Ramos (cell line): ENCODE measurements around the gene TMEM182.

ENCODE experiments used
- in situ Hi-C: fragments of 300-500 bp; cut with MboI; formaldehyde crosslinking; loops from one replicate; pipeline ENCODE4 v1.14.3; 2022; ENCODE audit warnings: low sequenced_read_pairs; ENCODE audit not compliant: unreplicated experiment

Gene TMEM182

GRCh38 chr2:102797486-102797885, 35.7 kb downstream of the TMEM182 start:
- in situ Hi-C loops, result no loop called here

- in situ Hi-C loops, result no loop called here
These were observed 36.4 kb downstream of the TMEM182 start for GRCh38 chr2:102798181-102798580.

GRCh38 chr2:102801098-102801718, 39.4 kb downstream of the TMEM182 start:
- in situ Hi-C loops, result no loop called here

- in situ Hi-C loops, result no loop called here
These were observed 40.2 kb downstream of the TMEM182 start for GRCh38 chr2:102801858-102802699.

GRCh38 chr2:102803041-102803896, 41.4 kb downstream of the TMEM182 start:
- in situ Hi-C loops, result no loop called here

- in situ Hi-C loops, result no loop called here
These were observed 42.0 kb downstream of the TMEM182 start for GRCh38 chr2:102803897-102804217.

GRCh38 chr2:102806250-102806837, 44.5 kb downstream of the TMEM182 start:
- in situ Hi-C loops, result no loop called here

- in situ Hi-C loops, result no loop called here
These were observed 47.7 kb downstream of the TMEM182 start for GRCh38 chr2:102809291-102810189.

- in situ Hi-C loops, result no loop called here
These were observed 53.5 kb downstream of the TMEM182 start for GRCh38 chr2:102815285-102815684.

GRCh38 chr2:102826904-102827303, 65.1 kb downstream of the TMEM182 start:
- in situ Hi-C loops, result no loop called here

GRCh38 chr2:102832789-102833188, 71.0 kb downstream of the TMEM182 start:
- in situ Hi-C loops, result no loop called here

- in situ Hi-C loops, result no loop called here
These were observed 72.9 kb downstream of the TMEM182 start for GRCh38 chr2:102834523-102835273.

- in situ Hi-C loops, result no loop called here
These were observed 75.9 kb downstream of the TMEM182 start for GRCh38 chr2:102837626-102838198.

GRCh38 chr2:102839668-102840388, 78.0 kb downstream of the TMEM182 start:
- in situ Hi-C loops, result loop anchor here (10.0 kb wide), 1 partner anchor 325 kb away; no protein-coding TSS in a partner anchor

- in situ Hi-C loops, result loop anchor here (10.0 kb wide), 1 partner anchor 324 kb away; no protein-coding TSS in a partner anchor
These were observed 79.4 kb downstream of the TMEM182 start for GRCh38 chr2:102841107-102841840.

- in situ Hi-C loops, result loop anchor here (10.0 kb wide), 1 partner anchor 321 kb away; no protein-coding TSS in a partner anchor
These were observed 82.1 kb downstream of the TMEM182 start for GRCh38 chr2:102843764-102844443.
